ENCODE data around the gene U2AF2. TPM values are rescaled to one million over a fixed set of nuclear protein-coding genes. Genes with fewer than 3 reads are reported as not detected.

The U2AF2 gene
- polyA plus RNA-seq, 6 donors from 2014 or later, result 3.2 to 13.7 (median 9.3) TPM

GRCh38 chr19:55720214-55720746 is 65.4 kb downstream of the U2AF2 start:
- peaks cover 43 to 59% (median 49%) of the 10 kb centered on the region in 3 donors for H3K27me3 Mint-ChIP-seq

DNA sequence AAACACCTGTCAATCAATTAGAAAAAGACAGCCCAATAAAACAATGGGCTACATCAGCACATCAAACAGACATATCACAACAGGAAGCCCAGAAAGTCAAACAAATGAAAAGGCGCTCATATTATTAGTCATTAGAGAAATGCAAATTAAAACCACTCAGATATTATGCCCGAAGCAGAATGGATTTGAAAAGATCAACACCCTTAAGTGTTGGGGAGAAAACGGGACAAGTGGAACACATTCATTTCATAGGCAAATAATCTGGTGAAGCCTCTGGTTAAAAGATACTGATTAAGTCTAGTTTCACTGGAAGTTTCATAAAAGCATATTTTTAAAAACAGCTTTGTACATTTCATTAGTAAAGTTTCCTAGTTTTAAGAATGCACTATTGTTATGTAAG is 66.0 kb downstream of the U2AF2 start:
- no peak overlapping the region for H3K27ac Mint-ChIP-seq

More at GRCh38 chr19:55720214-55720746, 65.4 kb downstream of the U2AF2 start:
- ATAC-seq (ENCODE audit: low read depth in 2 of 2) (no peak), DNase-seq (no peak)
- no peaks in the 10 kb centered on the region for H3K4me1 Mint-ChIP-seq
- H3K36me3 Mint-ChIP-seq, result peaks cover 9 to 22% of the 10 kb centered on the region in 2 donors
- H3K27ac Mint-ChIP-seq, result no peak overlapping the region
- H3K9me3 Mint-ChIP-seq, result peaks cover 18 to 31% (median 22%) of the 10 kb centered on the region in 7 donors
- no peak overlapping the region for H3K4me3 Mint-ChIP-seq

GRCh38 chr19:55723491-55723890 is 68.7 kb downstream of the U2AF2 start:
- no peak for DNase-seq
- Mint-ChIP-seq H3K27ac (peak overlapping the region in 2 of 6 donors; percentile 17 to 28), H3K36me3 (peaks cover 9 to 22% of the 10 kb centered on the region in 2 donors), H3K4me3 (no peak overlapping the region), H3K4me1 (no peaks in the 10 kb centered on the region), H3K27me3 (peaks cover 34 to 54% (median 49%) of the 10 kb centered on the region in 3 donors), H3K9me3 (peaks cover 18 to 31% (median 22%) of the 10 kb centered on the region in 7 donors)
- ATAC-seq (ENCODE audit: low read depth in 2 of 2), result no peak

More for the DNA sequence above, 66.0 kb downstream of the U2AF2 start:
- H3K9me3 Mint-ChIP-seq, result peaks cover 18 to 31% (median 22%) of the 10 kb centered on the region in 7 donors
- H3K4me1 Mint-ChIP-seq, result no peaks in the 10 kb centered on the region
- peaks cover 43 to 63% (median 49%) of the 10 kb centered on the region in 3 donors for H3K27me3 Mint-ChIP-seq
- H3K4me3 Mint-ChIP-seq, result no peak overlapping the region
- peaks cover 9 to 22% of the 10 kb centered on the region in 2 donors for H3K36me3 Mint-ChIP-seq
- DNase-seq (no peak), ATAC-seq (ENCODE audit: low read depth in 2 of 2) (no peak)

Other genes with a start within 250 kb of the U2AF2 start
- gene UBE2S, start 247.2 kb upstream of the U2AF2 start, polyA plus RNA-seq (ENCODE audit: low read depth in 6 of 6), result 10 to 100 TPM; 18.8 to 41.3 (median 30.6) TPM
- not detected for gene SHISA7, start 211.7 kb upstream of the U2AF2 start, polyA plus RNA-seq (ENCODE audit: low read depth in 6 of 6)
- 10 to 100 TPM; 21.8 to 57.9 (median 28.0) TPM for gene ISOC2, start 193.4 kb upstream of the U2AF2 start, polyA plus RNA-seq (ENCODE audit: low read depth in 6 of 6)
- gene C19orf85, start 190.3 kb upstream of the U2AF2 start, polyA plus RNA-seq (ENCODE audit: low read depth in 6 of 6), result not detected
- gene ZNF628, start 178.4 kb upstream of the U2AF2 start, polyA plus RNA-seq (ENCODE audit: low read depth in 6 of 6), result 1 to 10 TPM in 2 of 6 donors, under 1 TPM in 3, not detected in 1; 0.16 to 2.2 (median 0.94) TPM
- 1 to 10 TPM; 3.4 to 7.5 (median 4.8) TPM for gene NAT14, start 169.8 kb upstream of the U2AF2 start, polyA plus RNA-seq (ENCODE audit: low read depth in 6 of 6)
- under 1 TPM in 4 of 6 donors, not detected in 2; 0.05 to 0.11 (median 0.09) TPM for gene SSC5D, start 166.6 kb upstream of the U2AF2 start, polyA plus RNA-seq (ENCODE audit: low read depth in 6 of 6)
- not detected for gene SBK2, start 117.9 kb upstream of the U2AF2 start, polyA plus RNA-seq (ENCODE audit: low read depth in 6 of 6)
- gene SBK3, start 109.5 kb upstream of the U2AF2 start, polyA plus RNA-seq (ENCODE audit: low read depth in 6 of 6), result not detected
- under 1 TPM; 0.13 to 0.85 (median 0.40) TPM for gene ZNF579, start 74.2 kb upstream of the U2AF2 start, polyA plus RNA-seq (ENCODE audit: low read depth in 6 of 6)
- 1 to 10 TPM; 2.3 to 5.2 (median 3.2) TPM for gene FIZ1, start 55.5 kb upstream of the U2AF2 start, polyA plus RNA-seq (ENCODE audit: low read depth in 6 of 6)
- 10 to 100 TPM; 25.1 to 42.1 (median 37.1) TPM for gene ZNF524, start 54.7 kb upstream of the U2AF2 start, polyA plus RNA-seq (ENCODE audit: low read depth in 6 of 6)
- under 1 TPM in 4 of 6 donors, not detected in 2; 0.12 to 0.60 (median 0.18) TPM for gene ZNF865, start 49.4 kb upstream of the U2AF2 start, polyA plus RNA-seq (ENCODE audit: low read depth in 6 of 6)
- gene ZNF784, start 30.5 kb upstream of the U2AF2 start, polyA plus RNA-seq (ENCODE audit: low read depth in 6 of 6), result 1 to 10 TPM in 4 of 6 donors, under 1 TPM in 1, not detected in 1; 0.95 to 3.5 (median 2.7) TPM
- gene ZNF580, start 14.0 kb upstream of the U2AF2 start, polyA plus RNA-seq (ENCODE audit: low read depth in 6 of 6), result 10 to 100 TPM; 28.4 to 54.2 (median 31.5) TPM
- 10 to 100 TPM; 60.7 to 82.8 (median 65.4) TPM for gene ZNF581, start 11.4 kb upstream of the U2AF2 start, polyA plus RNA-seq (ENCODE audit: low read depth in 6 of 6)
- 10 to 100 TPM in 3 of 6 donors, 1 to 10 TPM in 3; 8.1 to 13.0 (median 9.7) TPM for gene CCDC106, start 6.8 kb upstream of the U2AF2 start, polyA plus RNA-seq (ENCODE audit: low read depth in 6 of 6)
- 10 to 100 TPM in 5 of 6 donors, 1 to 10 TPM in 1; 1.0 to 28.9 (median 13.8) TPM for gene EPN1, start 20.2 kb downstream of the U2AF2 start, polyA plus RNA-seq (ENCODE audit: low read depth in 6 of 6)
- gene NLRP9, start 83.4 kb downstream of the U2AF2 start, polyA plus RNA-seq (ENCODE audit: low read depth in 6 of 6), result not detected
- gene RFPL4A, start 104.1 kb downstream of the U2AF2 start, polyA plus RNA-seq (ENCODE audit: low read depth in 6 of 6), result not detected
- not detected for gene RFPL4AL1, start 114.1 kb downstream of the U2AF2 start, polyA plus RNA-seq (ENCODE audit: low read depth in 6 of 6)
- under 1 TPM in 2 of 6 donors, not detected in 4; 0.08 to 0.16 TPM for gene NLRP11, start 177.0 kb downstream of the U2AF2 start, polyA plus RNA-seq (ENCODE audit: low read depth in 6 of 6)
- 1 to 10 TPM in 1 of 6 donors, under 1 TPM in 4, not detected in 1; 0.41 to 1.2 (median 0.76) TPM for gene NLRP4, start 181.5 kb downstream of the U2AF2 start, polyA plus RNA-seq (ENCODE audit: low read depth in 6 of 6)